ENCODE measurements around the gene DAP.
A peak's percentile ranks its signal among the peaks of the same experiment; 100 is the strongest.

Gene DAP

DNA sequence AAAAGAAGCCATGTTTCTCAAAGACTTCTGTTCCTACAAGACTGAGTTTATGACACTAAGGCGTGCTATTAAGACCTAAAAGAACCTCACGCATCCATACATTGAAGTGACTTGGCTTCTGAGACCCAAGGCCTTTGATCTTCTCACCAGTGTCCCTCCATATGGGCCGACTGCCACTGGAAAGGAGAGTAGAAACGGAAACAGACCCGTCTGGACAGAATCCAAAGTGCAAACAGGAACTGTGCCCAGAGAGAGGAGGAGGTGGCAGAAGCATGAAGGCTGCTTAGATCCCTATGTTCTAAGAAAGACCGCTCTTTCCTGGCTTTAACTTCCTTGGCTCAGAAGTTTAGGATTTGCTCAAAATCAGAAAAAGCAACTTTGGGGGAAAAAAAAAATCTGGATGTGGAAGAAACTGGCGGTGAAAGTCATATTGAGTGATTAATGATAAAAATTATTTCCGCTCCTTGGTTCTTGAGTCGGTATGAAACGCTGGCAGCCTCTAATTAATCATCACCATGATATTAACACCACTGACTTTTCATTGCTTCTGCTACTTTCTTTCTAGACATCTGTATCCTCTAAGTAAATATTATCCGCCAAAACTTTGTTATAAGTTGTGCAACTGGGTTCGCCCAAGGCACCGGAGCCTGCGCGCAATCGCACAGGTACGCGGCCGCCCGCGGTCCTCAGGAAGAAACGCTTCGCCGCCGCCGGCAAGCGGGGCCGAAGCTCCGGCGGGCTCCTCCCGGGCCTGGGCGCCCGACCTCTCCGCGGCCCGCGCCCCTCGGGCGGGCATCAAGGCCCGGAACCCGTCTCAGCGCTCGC is 726 bp downstream of the DAP start:
- DNase-seq = peak; percentile 54

DNA sequence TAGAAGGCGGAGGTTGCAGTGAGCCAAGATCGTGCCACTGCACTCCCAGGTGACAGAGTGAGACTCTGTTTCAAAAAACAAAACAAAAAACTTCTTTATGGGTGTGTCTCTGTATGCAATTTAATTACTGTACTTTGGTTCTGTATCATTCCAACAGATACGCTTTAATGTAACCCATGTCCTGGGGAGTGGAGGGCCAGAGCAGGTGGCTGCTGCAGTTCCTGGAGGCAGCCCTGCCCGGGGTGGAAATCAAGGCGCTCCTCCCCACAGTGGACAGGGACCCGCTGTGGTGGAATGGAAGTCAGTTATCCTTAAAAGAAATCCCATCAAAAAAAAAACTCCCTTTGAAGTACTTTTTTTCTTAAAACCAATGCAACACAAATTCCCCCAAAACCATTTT is 1.9 kb downstream of the DAP start:
- DNase-seq = no peak

DNA sequence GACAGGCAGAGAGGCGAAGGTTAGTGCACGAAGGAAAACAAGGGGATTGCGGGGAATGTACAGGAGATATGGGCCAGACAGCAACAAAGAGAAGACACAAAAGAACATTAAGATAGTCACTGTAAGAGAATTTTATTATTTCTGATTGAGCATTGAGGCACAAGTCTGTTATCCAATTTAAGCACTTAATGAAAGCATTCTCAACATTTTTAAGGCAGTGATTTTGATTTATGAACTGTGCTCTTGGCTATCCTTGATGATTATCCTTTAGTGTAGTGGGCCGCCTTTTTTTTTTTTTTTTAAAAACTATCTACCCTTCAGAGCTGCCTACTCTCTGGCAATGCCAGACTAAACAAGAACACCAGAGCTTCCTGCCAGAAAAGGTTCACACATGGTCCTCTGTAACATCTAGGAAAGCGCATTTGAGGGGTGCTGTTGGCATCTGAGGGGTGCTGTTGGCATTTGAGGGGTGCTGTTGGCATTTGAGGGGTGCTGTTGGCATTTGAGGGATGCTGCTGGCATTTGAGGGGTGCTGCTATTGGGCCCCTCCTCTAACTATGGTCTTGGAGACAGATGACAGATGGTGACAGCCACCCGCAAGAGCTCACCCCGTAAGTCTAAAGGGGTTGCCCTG is 3.0 kb downstream of the DAP start:
- DNase-seq = no peak

DNA sequence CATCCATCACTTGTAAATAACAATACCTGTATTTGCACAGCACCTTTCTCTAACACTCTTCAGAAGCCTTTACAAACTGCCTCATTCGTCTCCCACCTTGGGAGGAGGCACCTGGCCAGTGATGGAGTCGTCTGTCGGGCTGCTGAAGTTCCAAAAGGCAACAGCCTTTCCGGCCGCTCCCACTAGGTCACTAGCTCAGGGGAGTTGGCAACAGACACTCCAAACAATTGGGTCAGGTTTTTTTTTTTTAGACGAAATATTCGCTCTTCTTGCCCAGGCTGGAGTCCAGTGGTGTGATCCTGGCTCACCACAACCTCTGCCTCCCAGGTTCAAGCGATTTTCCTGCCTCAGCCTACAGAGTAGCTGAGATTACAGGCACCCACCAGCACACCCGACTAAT is 4.0 kb downstream of the DAP start:
- no peak for DNase-seq

DNA sequence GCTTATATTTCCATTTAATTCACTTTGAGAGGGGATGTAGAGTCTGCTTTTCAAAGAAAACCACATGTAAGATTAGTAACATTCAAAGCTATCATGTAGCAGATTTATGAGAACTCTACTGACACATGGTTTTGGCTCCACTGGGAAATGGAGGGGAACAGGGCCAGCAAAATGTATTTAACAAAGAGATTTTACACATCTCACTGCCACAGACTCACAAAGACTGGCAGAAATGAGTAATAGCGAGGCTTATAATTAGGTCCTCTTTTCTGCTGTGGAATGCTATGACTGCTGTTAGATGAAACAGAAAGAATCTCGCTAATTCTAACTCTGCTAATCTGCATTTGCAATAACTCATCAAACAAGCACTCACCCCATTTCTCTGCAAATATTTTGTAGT is 4.5 kb downstream of the DAP start:
- no peak for DNase-seq

DNA sequence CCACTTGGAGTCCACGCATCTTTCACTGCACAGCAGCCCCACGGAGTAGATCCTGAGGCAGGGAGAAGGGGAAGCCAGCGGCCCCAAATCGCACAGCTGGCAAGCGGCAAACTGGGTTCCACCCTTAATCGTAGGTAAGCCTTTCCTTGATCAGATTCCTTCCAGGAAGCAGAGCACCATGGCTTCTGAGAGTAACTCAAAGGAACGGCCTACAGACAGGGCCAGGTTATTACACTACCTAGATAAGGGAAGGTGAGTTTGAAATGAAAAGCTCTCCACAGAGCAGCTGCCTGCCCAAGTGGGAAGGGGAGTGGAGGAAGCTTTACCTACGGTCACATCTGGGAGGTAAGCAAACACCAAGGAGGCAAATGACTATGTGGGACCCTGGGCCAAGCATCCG is 7.9 kb downstream of the DAP start:
- DNase-seq = no peak

DNA sequence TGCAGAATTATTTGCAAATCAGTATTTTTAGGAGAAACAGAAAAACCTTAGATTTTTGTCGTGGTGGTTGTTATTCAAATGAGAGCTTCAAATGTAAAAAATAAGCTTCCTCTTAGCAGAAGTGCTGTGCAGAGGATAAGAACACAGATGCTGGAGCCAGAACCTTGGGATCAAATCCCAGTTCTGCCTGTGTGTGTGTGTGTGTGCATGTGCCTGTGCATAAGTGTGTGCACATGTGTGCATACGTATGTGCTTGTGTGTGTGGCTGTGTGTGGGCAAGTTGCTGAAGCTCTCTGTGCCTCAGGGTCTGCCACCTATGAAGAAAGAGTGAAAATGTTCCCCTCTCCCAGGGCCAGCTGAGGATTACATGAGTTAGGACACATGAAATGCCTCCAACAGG is 8.6 kb downstream of the DAP start:
- no peak for DNase-seq

DNA sequence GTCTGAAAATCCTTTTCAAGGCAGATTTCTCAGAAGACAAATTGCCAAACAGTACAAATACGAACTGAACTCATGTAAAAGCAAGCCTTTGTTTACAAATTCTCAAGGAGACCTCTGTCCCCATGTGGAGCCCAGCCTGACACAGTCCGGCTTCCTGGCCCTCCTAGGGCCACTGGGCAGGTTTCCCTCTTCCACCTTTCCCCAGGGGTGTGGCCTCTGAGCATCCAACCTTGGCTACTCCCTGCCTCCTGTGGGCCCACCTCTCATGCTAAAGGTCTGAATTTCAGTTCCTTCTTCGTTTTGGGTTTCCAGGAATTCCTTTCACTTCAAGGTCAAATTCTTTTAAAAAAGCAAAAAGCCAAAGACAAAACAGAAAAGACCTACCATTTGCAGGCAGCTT is 10.1 kb downstream of the DAP start:
- DNase-seq = no peak

DNA sequence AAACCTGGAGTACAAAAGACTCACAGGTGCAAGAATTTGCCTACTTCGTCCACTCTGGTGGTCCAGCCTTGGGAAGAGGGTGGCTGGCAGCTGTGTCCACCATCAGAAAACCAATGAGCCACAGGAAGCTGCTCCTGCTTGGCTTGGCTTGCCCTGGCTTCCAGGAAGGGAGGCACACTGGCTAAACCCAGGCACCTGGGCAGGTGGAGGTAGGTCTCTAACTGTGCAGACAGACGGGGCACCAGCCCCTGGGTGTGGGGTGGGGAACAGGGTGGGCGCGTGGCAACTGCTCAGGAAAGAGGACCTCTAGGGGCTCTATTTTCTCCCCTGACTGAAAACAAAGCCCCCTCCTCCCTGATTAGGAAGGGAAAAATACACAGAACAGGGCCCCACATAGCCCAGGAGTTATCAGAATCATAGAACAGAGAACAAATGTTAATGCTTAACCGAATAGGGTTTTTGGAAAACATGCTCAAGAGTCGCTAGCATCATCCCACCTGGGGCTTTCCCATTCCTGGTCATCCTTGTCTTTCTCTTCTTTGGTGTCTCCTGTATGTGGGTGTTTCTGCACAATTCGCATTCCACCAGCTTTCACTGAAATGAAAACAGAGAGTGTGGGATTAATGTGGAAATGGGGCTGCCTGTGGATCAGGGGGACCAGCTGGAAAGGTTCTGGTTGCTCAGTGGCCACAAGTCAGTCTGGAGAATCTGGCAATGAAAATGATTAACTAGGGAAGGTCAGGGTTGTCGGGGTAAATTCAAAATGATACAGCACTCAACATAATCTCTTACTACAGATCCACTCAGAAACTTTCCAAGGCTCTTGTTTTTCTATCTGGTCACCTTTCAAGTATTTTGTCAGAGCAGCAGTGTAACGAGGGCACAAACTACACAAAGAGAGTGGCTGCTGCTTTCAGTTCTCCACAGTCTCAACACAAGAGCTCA is 13.1 kb downstream of the DAP start:
- no peak for DNase-seq

DNA sequence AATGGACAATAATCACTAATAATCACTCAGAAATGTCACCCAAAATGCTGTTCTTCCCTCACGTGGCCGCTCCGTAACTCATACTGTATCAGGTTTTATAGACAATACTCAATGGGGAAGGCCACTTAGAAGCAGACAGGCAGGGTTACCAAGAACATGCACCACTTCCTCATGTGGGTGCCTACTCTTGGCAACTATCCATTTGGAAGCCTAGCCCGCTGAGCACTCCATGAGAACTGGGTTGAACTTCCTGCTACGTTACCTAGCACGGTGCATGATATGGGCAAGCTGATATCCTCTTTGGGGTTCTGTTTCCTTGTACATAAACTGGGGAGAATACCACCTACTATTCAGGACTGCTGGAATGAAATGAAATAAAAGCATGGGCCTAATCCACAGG is 14.3 kb downstream of the DAP start:
- DNase-seq = no peak

DNA sequence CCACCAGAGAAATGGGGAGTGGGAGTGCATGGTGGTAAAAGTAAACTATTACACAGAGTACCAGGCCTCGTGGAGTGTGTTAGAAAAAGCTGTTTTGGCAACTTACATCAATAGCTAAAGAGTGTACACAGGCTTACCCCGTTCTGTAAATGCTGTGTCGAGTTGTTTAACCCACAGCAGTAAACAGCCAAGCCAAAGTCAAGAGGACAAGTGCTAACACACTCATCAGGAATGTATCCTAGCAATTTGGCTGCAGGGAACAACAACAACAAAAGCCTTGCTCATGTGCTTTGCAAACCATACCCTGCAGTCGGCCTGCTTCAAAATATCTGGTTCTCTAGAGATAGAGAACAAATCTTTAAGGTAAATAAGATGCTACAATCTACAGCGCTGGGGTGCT is 15.9 kb downstream of the DAP start:
- DNase-seq = no peak

DNA sequence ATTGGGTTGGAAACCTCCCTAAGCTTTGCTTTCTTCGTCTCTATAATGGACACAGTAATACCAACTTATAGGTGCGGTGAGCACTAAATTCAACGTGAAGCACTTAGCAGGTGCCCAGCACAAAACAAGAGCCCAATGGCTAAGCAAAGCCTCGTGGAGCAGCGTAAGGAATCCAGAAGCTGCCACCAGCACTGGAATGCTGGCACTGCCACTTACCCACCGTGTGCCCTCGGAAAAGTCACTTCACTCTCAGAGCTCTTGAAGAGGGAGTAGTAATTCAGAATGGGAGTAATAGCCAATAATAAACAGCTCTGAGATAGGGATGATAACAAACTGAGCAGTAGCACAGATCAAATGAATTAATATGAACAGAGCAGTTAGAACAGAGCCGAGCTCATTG is 16.4 kb downstream of the DAP start:
- no peak for DNase-seq

DNA sequence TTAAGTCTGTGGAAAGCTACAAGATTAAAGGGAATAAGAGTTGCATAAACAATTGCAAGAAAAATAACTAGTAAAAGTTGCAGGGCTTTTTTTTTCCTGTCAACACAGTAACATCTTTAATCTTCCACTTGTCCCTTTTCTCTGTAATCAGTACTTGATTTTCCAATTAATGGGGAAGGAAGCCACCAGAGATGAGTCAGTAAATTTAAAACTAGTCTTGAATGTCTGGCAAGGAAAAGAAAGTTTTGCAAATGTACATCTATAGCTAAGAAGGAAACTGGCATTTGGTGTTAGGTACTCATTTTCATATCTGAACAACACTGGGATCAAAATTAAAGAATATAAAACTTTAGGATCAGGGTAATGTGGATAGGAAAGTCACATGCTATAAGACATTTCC is 17.1 kb downstream of the DAP start:
- no peak for DNase-seq

DNA sequence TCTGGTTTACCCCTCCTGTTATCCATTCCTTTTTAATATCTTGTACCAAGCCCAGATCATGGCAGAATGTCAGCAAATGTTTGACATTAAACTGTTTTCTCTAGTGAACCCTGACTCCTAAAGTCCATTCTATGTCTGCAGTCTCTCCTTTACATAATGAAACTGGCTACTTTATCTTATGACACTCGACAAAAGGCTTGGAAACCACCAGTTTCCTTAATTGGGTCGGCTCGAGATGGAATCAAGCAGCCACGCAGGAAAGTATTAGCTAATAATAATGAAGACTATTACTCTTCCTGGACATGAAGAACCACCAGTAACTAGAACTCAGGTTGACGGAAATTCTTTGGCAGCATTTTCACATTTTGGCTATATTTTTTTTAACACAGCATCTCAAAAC is 17.5 kb downstream of the DAP start:
- no peak for DNase-seq

DNA sequence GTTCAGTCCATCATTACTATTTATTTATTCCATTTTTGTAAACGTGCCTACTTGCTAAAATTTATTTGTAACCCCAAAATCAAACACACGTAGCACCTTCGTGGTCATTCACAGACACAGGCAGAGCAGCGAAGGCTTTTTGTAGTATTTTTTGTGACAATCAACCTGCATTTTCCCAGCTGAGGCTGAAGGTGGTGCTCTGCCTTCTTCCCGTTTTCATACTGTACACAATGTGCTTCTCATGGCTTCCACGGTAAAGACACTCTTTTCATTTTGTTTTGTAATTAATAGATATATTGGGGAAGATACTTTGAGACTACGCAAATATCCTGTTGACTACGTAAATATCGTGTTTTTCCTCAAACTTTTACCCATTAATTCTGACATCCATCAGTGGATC is 19.4 kb downstream of the DAP start:
- DNase-seq = no peak

DNA sequence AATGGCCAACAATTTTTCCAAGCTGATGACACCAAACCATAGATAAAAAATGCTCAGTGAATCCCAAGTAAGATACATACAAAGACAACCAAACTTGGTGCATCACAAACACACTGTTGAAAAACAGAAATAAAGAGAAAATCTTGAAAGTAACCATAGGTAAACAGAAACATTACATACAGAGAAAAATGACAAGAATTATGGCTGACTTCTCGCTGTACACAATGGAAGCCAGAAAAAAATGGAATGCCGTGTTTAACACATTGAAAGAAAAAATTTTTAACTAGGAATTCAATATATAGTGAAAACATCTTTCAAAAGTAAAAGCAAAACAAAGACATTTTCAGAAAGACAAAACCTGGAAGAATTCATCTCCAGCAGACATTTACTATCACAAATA is 20.6 kb downstream of the DAP start:
- no peak for DNase-seq

DNA sequence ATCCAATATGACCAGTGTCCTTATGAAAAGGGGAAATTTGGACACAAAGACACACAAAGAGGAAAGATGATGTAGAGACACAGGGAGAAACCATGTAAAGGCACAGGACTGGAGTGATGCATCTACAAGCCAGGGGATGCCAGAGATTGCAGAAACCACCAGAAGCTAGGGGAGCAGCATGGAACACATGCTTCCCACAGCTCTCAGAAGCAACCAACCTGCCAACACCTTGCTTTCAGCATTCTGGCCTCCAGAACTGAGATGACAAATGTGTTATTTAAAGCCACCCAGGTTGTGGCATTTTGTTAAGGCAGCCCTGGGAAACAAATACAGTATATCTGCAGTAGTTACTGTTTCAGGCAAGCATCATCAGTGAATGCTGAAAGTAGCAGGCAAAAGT is 23.2 kb downstream of the DAP start:
- DNase-seq = no peak

DNA sequence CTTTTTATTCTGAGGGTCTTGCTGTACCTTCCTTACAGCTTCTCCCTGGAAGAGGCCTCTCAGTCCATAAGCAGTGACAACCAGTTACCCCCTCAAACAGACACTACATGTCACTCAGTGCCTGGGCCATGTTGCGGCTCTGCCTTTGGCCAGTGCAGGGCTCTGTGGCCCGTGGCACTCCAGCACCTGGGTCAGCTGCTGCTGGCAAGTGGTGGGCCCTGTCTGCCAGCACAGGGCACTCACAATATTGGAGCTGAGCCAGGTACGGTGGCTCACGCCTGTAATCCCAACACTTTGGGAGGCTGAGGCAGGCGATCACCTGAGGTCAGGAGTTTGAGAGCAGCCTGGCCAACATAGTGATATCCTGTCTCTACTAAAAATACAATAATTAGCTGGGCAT is 24.2 kb downstream of the DAP start:
- DNase-seq = no peak

DNA sequence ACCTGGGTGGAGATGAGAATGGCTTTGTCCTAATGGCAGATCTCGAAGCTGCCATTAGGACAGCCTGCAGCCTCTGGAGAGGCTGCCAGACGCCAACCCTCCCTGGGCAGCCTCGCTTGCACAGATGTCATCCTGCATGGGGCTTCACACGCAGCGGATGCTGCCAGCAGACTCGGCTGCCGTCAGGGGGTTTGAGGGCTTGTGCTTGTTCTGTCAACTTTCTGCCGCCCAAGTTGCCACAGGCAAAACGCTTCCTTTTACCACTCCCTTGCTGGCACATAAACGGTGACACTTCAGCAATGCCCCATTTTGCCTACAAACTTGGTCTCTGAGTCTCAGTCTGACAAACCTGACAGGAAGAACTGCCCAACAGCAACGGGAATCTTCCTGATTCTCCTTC is 24.7 kb downstream of the DAP start:
- DNase-seq = no peak

DNA sequence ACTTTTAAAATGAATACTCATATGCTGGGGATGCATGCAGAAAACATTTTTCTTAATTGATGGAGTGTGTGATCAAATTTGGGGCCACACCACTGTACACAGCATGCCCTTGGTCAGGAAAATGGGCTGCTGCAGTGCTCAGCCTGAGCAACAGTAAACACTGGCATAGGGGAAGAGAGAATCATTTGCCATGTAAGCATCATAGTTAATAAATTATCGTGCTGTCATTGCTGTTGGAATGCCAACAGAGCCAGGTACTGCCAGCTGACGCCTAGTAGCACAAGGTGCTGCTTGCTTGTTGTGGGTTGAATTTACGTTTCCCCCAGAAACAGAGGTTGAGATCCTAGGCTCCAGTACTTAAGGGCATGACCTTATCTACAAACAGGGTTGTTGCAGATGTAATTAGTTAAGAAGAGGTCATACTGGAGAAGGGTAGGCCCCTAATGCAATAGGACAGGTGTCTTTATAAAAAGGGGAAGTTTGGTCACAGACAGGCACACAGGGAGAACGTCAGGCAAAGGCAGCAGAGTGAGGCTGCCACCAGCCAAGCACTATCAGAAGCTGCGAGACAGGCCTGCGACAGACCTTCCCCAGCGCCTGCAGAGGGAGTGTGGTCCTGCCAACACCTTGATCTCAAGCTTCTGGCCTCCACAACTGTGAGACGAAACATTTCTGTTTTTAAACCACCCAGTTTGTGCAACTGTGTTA is 25.3 kb downstream of the DAP start:
- no peak for DNase-seq

DNA sequence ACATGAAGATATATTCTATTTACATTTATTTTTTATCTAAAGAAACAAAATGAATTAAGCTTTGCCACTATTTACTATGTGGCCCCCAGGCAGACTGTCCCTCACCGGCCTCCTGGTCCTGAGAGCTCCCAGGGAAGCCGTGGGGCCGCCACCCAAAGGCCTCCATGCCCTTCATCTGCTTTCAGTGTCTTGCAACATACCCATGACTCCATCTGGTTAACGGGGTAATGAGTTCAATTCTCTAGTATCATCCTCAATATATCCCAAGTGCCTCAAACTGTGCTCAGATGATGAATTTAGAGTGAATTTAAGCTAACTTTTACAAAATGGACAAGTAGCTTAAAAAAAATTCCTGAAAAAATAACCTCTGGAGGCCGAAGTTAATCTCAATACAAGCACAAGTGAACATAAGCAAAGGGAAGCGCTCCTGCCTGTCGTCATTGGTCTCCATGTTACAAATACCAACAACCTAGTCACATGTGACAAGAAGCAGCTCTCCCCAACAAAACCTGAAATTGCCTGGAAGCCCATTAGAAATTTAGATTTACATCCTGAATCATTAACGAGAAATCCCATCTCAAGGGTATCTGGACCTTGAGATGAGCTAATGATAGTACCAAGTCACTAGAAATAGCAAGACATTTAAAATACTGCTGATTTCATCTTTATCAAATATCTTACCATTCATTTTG is 26.1 kb downstream of the DAP start:
- DNase-seq = no peak

DNA sequence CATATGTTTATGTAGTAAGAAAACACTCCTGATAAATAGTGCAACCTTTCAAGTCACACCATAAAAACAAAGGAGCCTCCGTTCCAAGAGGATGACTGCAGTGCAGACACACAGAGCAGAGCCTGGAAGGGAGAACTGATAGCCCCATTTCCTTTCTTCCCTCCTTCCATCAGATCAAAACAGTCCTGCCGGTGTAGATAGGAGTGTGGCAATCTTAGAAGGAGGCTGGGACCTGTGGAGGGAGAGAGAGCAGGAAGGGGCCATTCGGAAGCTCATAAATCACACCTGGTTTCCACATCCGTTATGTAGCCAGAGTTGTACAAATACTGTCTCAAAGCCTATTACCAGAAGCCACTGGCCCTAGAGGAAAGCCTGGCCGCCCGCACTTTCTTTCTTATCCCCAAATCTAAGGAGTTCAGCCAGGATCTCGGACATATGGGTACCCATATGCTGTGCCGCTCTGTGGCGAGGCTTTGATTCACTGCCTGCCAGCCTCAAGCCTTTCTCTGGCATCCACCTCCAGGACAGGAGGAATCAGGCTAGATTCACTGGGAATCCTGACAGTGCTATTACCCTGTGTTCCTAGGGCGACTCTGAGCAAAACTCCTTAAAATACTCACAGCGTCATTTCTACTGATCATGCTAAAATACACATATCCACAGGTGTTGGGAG is 26.9 kb downstream of the DAP start:
- no peak for DNase-seq
